Right atrium auricular region (tissue), 2 donors: ENCODE measurements around the gene FBN2. TPM values are rescaled to one million over a fixed set of nuclear protein-coding genes. Genes with fewer than 3 reads are reported as not detected.

Experiments
- DNase-seq: peaks from one replicate; pipeline ENCODE4 v3.0.0-alpha.2; 2019; ENCODE audit warnings: low spot score
- H3K27ac ChIP-seq, 2 donors: fragments of 200-600 bp; sonication (generic); 1 replicate in 1 of 2; 2 replicates in 1 of 2; pipeline ENCODE4 v1.5.1; 2016 to 2019
- H3K27me3 ChIP-seq, 2 donors: fragments of 200-600 bp; sonication (generic); one replicate each; pipeline versions ENCODE4 v1.5.1 to v1.6.0; 2017 to 2019
- H3K36me3 ChIP-seq: fragments of 200-600 bp; sonication (generic); one replicate; pipeline ENCODE4 v1.5.1; 2016
- H3K4me1 ChIP-seq, 2 donors: fragments of 200-600 bp; sonication (generic); one replicate each; pipeline versions ENCODE4 v1.5.1 to v1.6.0; 2017 to 2019
- H3K4me3 ChIP-seq, 2 donors: fragments of 200-600 bp; sonication (generic); 1 replicate in 1 of 2; 2 replicates in 1 of 2; pipeline ENCODE4 v1.5.1; 2017 to 2019; ENCODE audit warnings: mild to moderate bottlenecking in 1 of 2, moderate library complexity in 1 of 2
- H3K9me3 ChIP-seq, 2 donors: fragments of 200-600 bp; sonication (generic); one replicate each; pipeline ENCODE4 v1.5.1; 2019
- total RNA-seq, 2 donors: library from RNA; depleted of rRNA; stranded (reverse); fragments of >200 nt; gene quantifications; one replicate each; pipeline ENCODE4 v1.1.0, GENCODE V29; 2016
- TF ChIP-seq, protein P1 (sequence below), 2 donors: fragments of 200-600 bp; sonication (generic); IDR thresholded peaks; one replicate each; pipeline ENCODE4 v1.5.1; 2019; ENCODE audit warnings: antibody characterized with exemption in 2 of 2

The FBN2 gene
- total RNA-seq, 2 donors from 2014 or later: 1.1 to 4.6 TPM

DNA sequence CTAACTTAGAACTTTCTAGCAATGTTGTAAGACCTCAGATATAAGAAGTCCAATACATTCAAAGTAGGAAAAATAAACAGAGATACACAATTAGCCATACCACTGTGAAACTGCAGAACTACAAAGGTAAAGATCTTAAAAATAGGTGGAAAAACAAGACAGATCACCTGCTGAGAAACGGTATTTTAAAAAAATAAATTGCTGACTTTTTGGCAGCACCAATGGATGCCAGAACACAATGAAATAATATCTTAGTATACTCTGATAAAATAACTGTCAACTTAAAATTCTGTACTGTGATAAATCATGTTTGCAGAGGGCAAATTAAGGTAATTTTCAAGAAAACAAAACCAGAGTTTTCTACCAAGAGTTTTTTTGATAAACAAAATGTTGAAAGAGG is 138.9 kb downstream of the FBN2 start:
- H3K27me3 ChIP-seq: no peaks in the 10 kb centered on the region
- no peak for DNase-seq
- no peaks in the 10 kb centered on the region for H3K9me3 ChIP-seq
- H3K27ac ChIP-seq: no peak overlapping the region
- H3K4me1 ChIP-seq: no peaks in the 10 kb centered on the region
- H3K36me3 ChIP-seq: no peaks in the 10 kb centered on the region
- TF ChIP-seq, protein P1, sequence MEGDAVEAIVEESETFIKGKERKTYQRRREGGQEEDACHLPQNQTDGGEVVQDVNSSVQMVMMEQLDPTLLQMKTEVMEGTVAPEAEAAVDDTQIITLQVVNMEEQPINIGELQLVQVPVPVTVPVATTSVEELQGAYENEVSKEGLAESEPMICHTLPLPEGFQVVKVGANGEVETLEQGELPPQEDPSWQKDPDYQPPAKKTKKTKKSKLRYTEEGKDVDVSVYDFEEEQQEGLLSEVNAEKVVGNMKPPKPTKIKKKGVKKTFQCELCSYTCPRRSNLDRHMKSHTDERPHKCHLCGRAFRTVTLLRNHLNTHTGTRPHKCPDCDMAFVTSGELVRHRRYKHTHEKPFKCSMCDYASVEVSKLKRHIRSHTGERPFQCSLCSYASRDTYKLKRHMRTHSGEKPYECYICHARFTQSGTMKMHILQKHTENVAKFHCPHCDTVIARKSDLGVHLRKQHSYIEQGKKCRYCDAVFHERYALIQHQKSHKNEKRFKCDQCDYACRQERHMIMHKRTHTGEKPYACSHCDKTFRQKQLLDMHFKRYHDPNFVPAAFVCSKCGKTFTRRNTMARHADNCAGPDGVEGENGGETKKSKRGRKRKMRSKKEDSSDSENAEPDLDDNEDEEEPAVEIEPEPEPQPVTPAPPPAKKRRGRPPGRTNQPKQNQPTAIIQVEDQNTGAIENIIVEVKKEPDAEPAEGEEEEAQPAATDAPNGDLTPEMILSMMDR (IDR thresholded peaks at IDR 0.05): no peak
- no peak overlapping the region for H3K4me3 ChIP-seq

DNA sequence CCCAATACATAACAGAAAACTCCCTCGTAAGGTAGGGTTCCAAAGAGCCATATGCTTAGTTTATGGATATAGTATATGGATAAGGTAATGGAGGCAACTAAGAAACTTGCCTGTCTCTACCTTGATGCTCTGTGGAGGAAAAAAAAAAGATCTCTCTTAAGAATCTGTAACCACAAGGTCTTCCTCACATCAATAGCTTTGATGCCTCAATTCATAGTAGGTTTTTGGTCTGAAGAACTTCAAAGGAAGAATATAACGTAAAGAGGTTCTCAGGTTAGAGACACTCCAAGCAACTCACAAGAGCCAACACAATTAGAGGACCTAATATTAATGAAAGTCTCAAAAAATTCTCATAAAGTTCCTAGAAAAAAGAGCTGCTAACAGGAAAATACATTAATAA is 140.2 kb downstream of the FBN2 start:
- H3K36me3 ChIP-seq: no peaks in the 10 kb centered on the region
- no peaks in the 10 kb centered on the region for H3K27me3 ChIP-seq
- no peak overlapping the region for H3K27ac ChIP-seq
- no peaks in the 10 kb centered on the region for H3K9me3 ChIP-seq
- H3K4me1 ChIP-seq: no peaks in the 10 kb centered on the region
- TF ChIP-seq, protein P1 (IDR thresholded peaks at IDR 0.05): no peak
- H3K4me3 ChIP-seq: no peak overlapping the region
- no peak for DNase-seq

DNA sequence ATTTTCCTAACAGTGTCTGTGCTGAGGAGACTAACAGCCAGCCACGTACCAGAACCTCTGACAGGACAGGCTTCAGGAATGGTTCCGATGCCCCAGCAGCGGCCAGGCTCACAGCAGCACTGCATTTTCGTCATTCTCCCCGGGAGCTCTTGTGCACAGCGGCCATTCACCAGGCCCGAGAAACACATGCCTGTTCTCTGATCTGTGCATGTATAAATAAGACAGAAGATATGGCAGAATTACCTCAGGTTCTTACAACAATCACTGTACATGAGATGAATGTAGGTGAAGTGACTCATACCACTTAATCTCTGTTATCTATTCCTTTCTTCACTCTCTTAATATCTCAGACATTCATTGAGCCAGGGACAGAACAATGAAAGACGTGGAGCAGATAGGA is 143.0 kb downstream of the FBN2 start:
- Histone ChIP-seq H3K4me1 (no peaks in the 10 kb centered on the region), H3K27ac (no peak overlapping the region), H3K9me3 (no peaks in the 10 kb centered on the region), H3K36me3 (no peaks in the 10 kb centered on the region), H3K4me3 (no peak overlapping the region), H3K27me3 (no peaks in the 10 kb centered on the region)
- DNase-seq: no peak
- TF ChIP-seq, protein P1 (IDR thresholded peaks at IDR 0.05): no peak

DNA sequence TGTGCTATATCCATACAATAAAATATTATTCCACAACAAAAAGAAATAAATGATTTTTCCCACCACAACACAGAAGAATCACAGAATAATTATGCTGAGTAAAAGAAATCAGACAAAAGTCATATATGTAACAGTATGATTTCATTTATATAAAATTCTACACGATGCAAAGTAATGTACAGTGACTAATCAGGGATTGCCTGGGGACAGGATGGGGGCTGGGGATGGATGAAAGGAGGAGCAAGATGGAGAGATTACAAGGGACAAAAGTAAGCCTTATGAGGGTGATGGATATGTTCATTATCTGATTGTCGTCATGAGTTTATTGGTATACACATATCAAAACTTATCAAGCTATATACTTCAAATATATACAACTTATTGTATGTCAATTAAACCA is 154.0 kb downstream of the FBN2 start:
- no peaks in the 10 kb centered on the region for H3K4me1 ChIP-seq
- no peak overlapping the region for H3K4me3 ChIP-seq
- no peaks in the 10 kb centered on the region for H3K27me3 ChIP-seq
- DNase-seq: no peak
- H3K9me3 ChIP-seq: no peaks in the 10 kb centered on the region
- H3K36me3 ChIP-seq: no peaks in the 10 kb centered on the region
- TF ChIP-seq, protein P1 (IDR thresholded peaks at IDR 0.05): no peak
- H3K27ac ChIP-seq: no peak overlapping the region

DNA sequence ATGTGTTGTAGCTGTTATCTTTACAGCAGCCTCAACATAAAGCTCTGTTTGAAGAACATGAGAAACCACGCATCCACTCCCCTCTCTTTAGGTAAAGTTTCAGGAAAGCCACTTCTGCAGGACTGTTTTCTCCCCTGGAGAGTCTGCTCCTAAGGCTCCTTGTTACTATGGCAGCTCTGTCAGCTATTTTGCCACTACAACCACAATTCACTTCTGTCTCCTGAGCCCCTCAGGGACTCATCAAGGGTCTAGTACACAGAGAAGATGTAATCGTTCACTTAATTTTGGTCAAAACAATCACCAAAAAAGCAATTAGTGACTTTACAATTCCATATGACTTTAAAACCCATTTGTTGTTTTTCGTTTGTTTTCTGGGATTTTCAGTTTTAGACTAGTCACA is 157.7 kb downstream of the FBN2 start:
- H3K9me3 ChIP-seq: no peaks in the 10 kb centered on the region
- no peaks in the 10 kb centered on the region for H3K4me1 ChIP-seq
- H3K27ac ChIP-seq: no peak overlapping the region
- no peak overlapping the region for H3K4me3 ChIP-seq
- DNase-seq: no peak
- TF ChIP-seq, protein P1 (IDR thresholded peaks at IDR 0.05): no peak
- no peaks in the 10 kb centered on the region for H3K27me3 ChIP-seq
- no peaks in the 10 kb centered on the region for H3K36me3 ChIP-seq

DNA sequence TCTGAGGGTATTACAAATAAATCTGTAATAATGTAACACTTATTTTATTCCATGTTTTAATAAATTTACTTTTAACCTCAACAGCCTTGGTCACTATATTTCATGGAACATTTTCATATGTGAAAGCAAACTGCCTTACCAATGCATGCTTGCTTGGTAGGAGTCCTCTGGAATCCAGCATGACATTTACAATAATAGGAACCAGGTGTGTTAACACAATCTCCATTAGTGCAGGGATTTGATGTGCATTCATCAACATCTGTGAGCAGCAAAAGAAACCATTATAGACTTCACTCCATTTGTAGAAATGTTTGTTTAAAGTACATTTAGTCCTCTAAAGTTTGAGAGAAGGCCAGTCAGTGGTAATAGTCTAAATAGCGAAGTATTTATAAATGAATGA is 159.4 kb downstream of the FBN2 start:
- TF ChIP-seq, protein P1 (IDR thresholded peaks at IDR 0.05): no peak
- Histone ChIP-seq H3K9me3 (no peaks in the 10 kb centered on the region), H3K4me1 (no peaks in the 10 kb centered on the region), H3K36me3 (no peaks in the 10 kb centered on the region), H3K4me3 (no peak overlapping the region), H3K27me3 (no peaks in the 10 kb centered on the region), H3K27ac (no peak overlapping the region)
- DNase-seq: no peak
